Femur (tissue), 1 donor: Measurements from ENCODE around the gene IFI35.
"Not testable (repeated sequence)": the region's sequence is repeated elsewhere in the genome, so short reads cannot be mapped to it uniquely, and the experiment has no call there.

Experiments used
- DNase-seq: peaks from one replicate; pipeline ENCODE4 v3.0.0-alpha.2; 2017

Gene IFI35

GRCh38 chr17:43024407-43025289 is 18.1 kb downstream of the IFI35 start, which contains the start of gene RND2:
TSS of gene RND2 (plus strand) at chr17:43025231. CDS start at chr17:43025348, 117 bp downstream.
- DNase-seq = peak; percentile 96

- DNase-seq = no peak
Observed at GRCh38 chr17:43025290-43025657, 18.7 kb downstream of the IFI35 start.

GRCh38 chr17:43025766-43026537 is 19.4 kb downstream of the IFI35 start:
- DNase-seq = no peak

- DNase-seq = no peak
Observed at GRCh38 chr17:43026595-43026994, 20.0 kb downstream of the IFI35 start.

GRCh38 chr17:43027091-43028032 is 20.8 kb downstream of the IFI35 start:
- DNase-seq = no peak

- no peak for DNase-seq
Observed at GRCh38 chr17:43028221-43028861, 21.8 kb downstream of the IFI35 start.

GRCh38 chr17:43030137-43030767 is 23.7 kb downstream of the IFI35 start:
- DNase-seq = no peak

GRCh38 chr17:43031666-43032065 is 25.1 kb downstream of the IFI35 start:
- no peak for DNase-seq

GRCh38 chr17:43033948-43034881 is 27.6 kb downstream of the IFI35 start:
- no peak for DNase-seq

GRCh38 chr17:43034894-43035293 is 28.3 kb downstream of the IFI35 start:
- DNase-seq = no peak

GRCh38 chr17:43039646-43040045 is 33.1 kb downstream of the IFI35 start:
- DNase-seq = no peak

- DNase-seq = no peak
Observed at GRCh38 chr17:43040655-43041054, 34.1 kb downstream of the IFI35 start.

- DNase-seq = no peak
Observed at GRCh38 chr17:43042025-43042628, 35.5 kb downstream of the IFI35 start.

GRCh38 chr17:43043307-43043706 is 36.7 kb downstream of the IFI35 start:
- DNase-seq = no peak

GRCh38 chr17:43044024-43044423 is 37.4 kb downstream of the IFI35 start:
- no peak for DNase-seq

GRCh38 chr17:43051969-43052368 is 45.4 kb downstream of the IFI35 start:
- no peak for DNase-seq

GRCh38 chr17:43053008-43053407 is 46.4 kb downstream of the IFI35 start:
- DNase-seq = not testable (repeated sequence)

GRCh38 chr17:43056051-43056450 is 49.5 kb downstream of the IFI35 start:
- no peak for DNase-seq

GRCh38 chr17:43062984-43063638 is 56.5 kb downstream of the IFI35 start:
- no peak for DNase-seq
